DND-41 (cell line): Measurements from ENCODE around the gene PLCD3.

Experiments used
- ATAC-seq: fragments of 200-7000 bp; cut with Tn5 transposase; 3 replicates; pipeline ENCODE4 v1.9.1; 2021; ENCODE audit warnings: low read depth; ENCODE audit not compliant: insufficient read depth
- DNase-seq: peaks from one replicate; pipeline ENCODE4 v3.0.0-alpha.2; 2020
- H2AFZ ChIP-seq: 2 replicates; pipeline ENCODE4 v1.6.0; 2012; ENCODE audit warnings: low read depth, low read length
- H3K27ac ChIP-seq: 2 replicates; pipeline ENCODE4 v1.5.1; 2012; ENCODE audit warnings: low read length, inconsistent platforms
- H3K27me3 ChIP-seq: fragments of 200-600 bp; sonication (generic); 2 replicates; pipeline ENCODE4 v1.6.0; 2012; ENCODE audit warnings: low read length, mild to moderate bottlenecking, inconsistent platforms; ENCODE audit not compliant: insufficient read depth, poor library complexity
- H3K36me3 ChIP-seq: 2 replicates; pipeline ENCODE4 v1.5.1; 2012; ENCODE audit warnings: low read length, inconsistent platforms; ENCODE audit not compliant: insufficient read depth
- H3K4me1 ChIP-seq: 2 replicates; pipeline ENCODE4 v1.5.1; 2012; ENCODE audit warnings: mild to moderate bottlenecking, low read length; ENCODE audit not compliant: insufficient read depth
- H3K4me2 ChIP-seq: 2 replicates; pipeline ENCODE4 v1.6.0; 2012; ENCODE audit warnings: mild to moderate bottlenecking, moderate library complexity, low read length, inconsistent platforms; ENCODE audit not compliant: insufficient read depth
- H3K4me3 ChIP-seq, 2 experiments: fragments of 200-600 bp in 1 of 2; shearing (Covaris generic) in 1 of 2; 2 replicates each; pipeline ENCODE4 v1.5.1; 2012 to 2016; ENCODE audit warnings: inconsistent platforms in 2 of 2, low read length in 2 of 2, mild to moderate bottlenecking in 2 of 2, low read depth in 1 of 2, moderate library complexity in 1 of 2
- H3K79me2 ChIP-seq: 2 replicates; pipeline ENCODE4 v1.6.0; 2012; ENCODE audit warnings: low read length, inconsistent platforms; ENCODE audit not compliant: insufficient read depth
- H3K9ac ChIP-seq: 2 replicates; pipeline ENCODE4 v1.6.0; 2012; ENCODE audit warnings: low read depth, mild to moderate bottlenecking, inconsistent platforms, low read length, moderate library complexity
- H3K9me3 ChIP-seq: 2 replicates; pipeline ENCODE4 v1.5.1; 2012; ENCODE audit warnings: low read length, moderate library complexity, mild to moderate bottlenecking, inconsistent platforms; ENCODE audit not compliant: insufficient read depth, severe bottlenecking
- H4K20me1 ChIP-seq: 2 replicates; pipeline ENCODE4 v1.6.0; 2012; ENCODE audit warnings: low read length; ENCODE audit not compliant: insufficient read depth
- CTCF ChIP-seq: IDR thresholded peaks from 2 replicates; pipeline ENCODE4 v1.5.1; 2012; ENCODE audit warnings: borderline replicate concordance, low read length, moderate library complexity, mild to moderate bottlenecking; ENCODE audit not compliant: poor library complexity, severe bottlenecking; ENCODE audit errors: extremely low read depth
- EZH2 ChIP-seq: IDR thresholded peaks from 3 replicates; pipeline ENCODE4 v1.6.1; 2012; ENCODE audit warnings: borderline replicate concordance, low read depth, mild to moderate bottlenecking, moderate library complexity, low read length, inconsistent platforms; ENCODE audit not compliant: severe bottlenecking

The PLCD3 gene

DNA sequence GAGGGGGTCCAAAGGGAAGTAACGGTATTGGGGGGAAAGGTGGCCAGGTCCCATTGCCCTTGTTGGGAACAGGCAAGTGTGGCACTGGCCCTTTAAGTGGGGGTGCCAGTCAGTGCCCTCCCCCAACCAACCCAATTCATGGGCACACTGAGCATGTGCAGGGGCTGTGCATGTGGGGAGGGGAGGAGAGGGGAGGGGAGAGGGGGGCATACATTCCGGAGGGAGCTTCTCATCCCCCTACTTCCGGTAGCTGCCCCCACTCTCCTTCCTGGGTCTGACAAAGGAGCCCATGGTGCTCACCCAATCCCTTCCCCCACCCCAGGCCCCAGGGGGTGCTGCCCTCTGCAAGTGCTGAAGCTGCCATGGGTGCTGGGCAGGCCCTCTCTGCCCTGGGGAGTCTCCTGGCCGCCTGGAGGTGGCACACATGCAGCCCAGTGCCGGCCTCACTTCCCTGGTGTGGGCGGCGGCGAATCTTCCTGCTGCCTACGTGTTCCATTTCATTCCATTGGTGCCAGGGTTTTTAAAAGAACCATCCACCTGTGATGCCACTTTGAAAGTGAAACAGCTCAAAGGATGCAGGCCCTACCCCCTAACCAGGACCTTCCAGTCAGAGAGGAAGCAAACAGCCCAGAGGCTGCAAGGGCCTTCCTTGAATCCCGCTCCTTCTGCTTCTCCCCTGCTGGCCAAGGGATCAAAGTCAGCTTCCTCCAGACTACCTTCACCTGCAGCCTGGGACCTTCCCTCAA, 40.4 kb upstream of the PLCD3 start:
- Histone ChIP-seq H3K4me3 (peak overlapping the region in 1 of 2 experiments; percentile 58; a peak in 3 of 4 replicates), H3K79me2 (no peaks in the 10 kb centered on the region), H3K9me3 (no peaks in the 10 kb centered on the region), H2AFZ (peak overlapping the region; percentile 80), H3K36me3 (peaks cover 5% of the 10 kb centered on the region; the same call in 1 of the 2 replicates), H3K27me3 (no peaks in the 10 kb centered on the region), H4K20me1 (no peaks in the 10 kb centered on the region), H3K4me1 (peaks cover 24% of the 10 kb centered on the region), H3K9ac (peak overlapping the region; percentile 65), H3K27ac (peak overlapping the region; percentile 97), H3K4me2 (peak overlapping the region; percentile 74)
- ATAC-seq, result peak; percentile 86
- DNase-seq, result peak; percentile 97
- TF ChIP-seq EZH2, result no peak
- TF ChIP-seq CTCF, result peak; percentile 15

- no peak for TF ChIP-seq EZH2
- TF ChIP-seq CTCF, result no peak
- Histone ChIP-seq H3K27ac (peak overlapping the region; percentile 97), H3K4me1 (peaks cover 24% of the 10 kb centered on the region), H2AFZ (peak overlapping the region; percentile 61), H4K20me1 (no peaks in the 10 kb centered on the region), H3K27me3 (no peaks in the 10 kb centered on the region), H3K9ac (peak overlapping the region; percentile 65), H3K9me3 (no peaks in the 10 kb centered on the region), H3K36me3 (peaks cover 5% of the 10 kb centered on the region; the same call in 1 of the 2 replicates), H3K4me3 (peak overlapping the region in 1 of 2 experiments; percentile 49; a peak in 2 of 4 replicates), H3K4me2 (peak overlapping the region; percentile 74), H3K79me2 (no peaks in the 10 kb centered on the region)
- no peak for DNase-seq
- no peak for ATAC-seq
Observed at GRCh38 chr17:45172232-45172540, 39.9 kb upstream of the PLCD3 start.

- TF ChIP-seq CTCF, result no peak
- no peak for TF ChIP-seq EZH2
- no peaks in the 10 kb centered on the region for H3K27me3 ChIP-seq
- peak overlapping the region; percentile 97 for H3K27ac ChIP-seq
- DNase-seq (peak; percentile 43), ATAC-seq (no peak)
- peak overlapping the region; percentile 65 for H3K9ac ChIP-seq
- peak overlapping the region in 1 of 2 experiments; percentile 49; a peak in 2 of 4 replicates for H3K4me3 ChIP-seq
- no peaks in the 10 kb centered on the region for H3K9me3 ChIP-seq
- no peaks in the 10 kb centered on the region for H4K20me1 ChIP-seq
- peaks cover 24% of the 10 kb centered on the region for H3K4me1 ChIP-seq
- peaks cover 5% of the 10 kb centered on the region; the same call in 1 of the 2 replicates for H3K36me3 ChIP-seq
- H2AFZ ChIP-seq, result peak overlapping the region; percentile 61
- H3K4me2 ChIP-seq, result peak overlapping the region; percentile 74
- no peaks in the 10 kb centered on the region for H3K79me2 ChIP-seq
Observed at GRCh38 chr17:45171338-45172231, 39.3 kb upstream of the PLCD3 start.
